Activated T-cell treated with anti-CD3 and anti-CD28 coated beads, Interleukin-2, amount 50 U/mL, for 72 hours (primary cell): ENCODE measurements around the gene USP13. TPM values are rescaled to one million over a fixed set of nuclear protein-coding genes. Genes with fewer than 3 reads are reported as not detected.
"Not testable (repeated sequence)": the region's sequence is repeated elsewhere in the genome, so short reads cannot be mapped to it uniquely, and the experiment has no call there.

ENCODE experiments used
- ATAC-seq, 2 donors: fragments of 150-1000 bp; cut with Tn5 transposase; replicated peaks in 1 of 2; 2 replicates each; pipeline ENCODE4 v1.10.0; 2021; ENCODE audit warnings: moderate library complexity in 2 of 2, mild to moderate bottlenecking in 1 of 2
- DNase-seq, 2 donors: peaks; one replicate each; pipeline ENCODE4 v3.0.0; 2021 to 2022; ENCODE audit warnings: mixed read lengths in 1 of 2
- H3K27ac Mint-ChIP-seq: one replicate; pipeline ENCODE4 v1.8.0; 2022; ENCODE audit warnings: mild to moderate bottlenecking, moderate library complexity, mixed read lengths
- H3K27me3 Mint-ChIP-seq: one replicate; pipeline ENCODE4 v1.8.0; 2022; ENCODE audit warnings: low read depth, mixed read lengths
- H3K36me3 Mint-ChIP-seq, 2 donors: one replicate each; pipeline ENCODE4 v1.8.0; 2022; ENCODE audit warnings: mixed read lengths in 2 of 2, mild to moderate bottlenecking in 1 of 2; ENCODE audit not compliant: insufficient read depth in 2 of 2
- H3K4me1 Mint-ChIP-seq: one replicate; pipeline ENCODE4 v1.8.0; 2022; ENCODE audit warnings: low read depth, mixed read lengths
- H3K4me3 Mint-ChIP-seq, 2 donors: one replicate each; pipeline ENCODE4 v1.8.0; 2022; ENCODE audit warnings: mild to moderate bottlenecking in 2 of 2, mixed read lengths in 2 of 2, moderate library complexity in 2 of 2
- H3K9me3 Mint-ChIP-seq, 2 donors: one replicate each; pipeline ENCODE4 v1.8.0; 2022; ENCODE audit warnings: mixed read lengths in 2 of 2
- total RNA-seq, 2 donors: library from RNA; stranded (reverse); gene quantifications; one replicate each; pipeline ENCODE4 v1.2.3, GENCODE V29; 2022

Gene USP13
- total RNA-seq, 2 donors from 2014 or later, result 8.1 to 12.4 TPM

GRCh38 chr3:179630753-179631451, 21.9 kb upstream of the USP13 start:
- Mint-ChIP-seq H3K36me3 (no peaks in the 10 kb centered on the region), H3K27me3 (no peaks in the 10 kb centered on the region), H3K4me1 (no peaks in the 10 kb centered on the region), H3K4me3 (no peak overlapping the region), H3K9me3 (no peaks in the 10 kb centered on the region), H3K27ac (no peak overlapping the region)
- DNase-seq, result no peak
- ATAC-seq, result peak in 1 of 2 donors; percentile 7

GRCh38 chr3:179640469-179640868, 12.4 kb upstream of the USP13 start:
- Mint-ChIP-seq H3K4me3 (no peak overlapping the region), H3K27me3 (no peaks in the 10 kb centered on the region), H3K27ac (no peak overlapping the region), H3K9me3 (no peaks in the 10 kb centered on the region), H3K36me3 (no peaks in the 10 kb centered on the region), H3K4me1 (peaks cover 14% of the 10 kb centered on the region)
- no peak for DNase-seq
- ATAC-seq, result no peak

DNA sequence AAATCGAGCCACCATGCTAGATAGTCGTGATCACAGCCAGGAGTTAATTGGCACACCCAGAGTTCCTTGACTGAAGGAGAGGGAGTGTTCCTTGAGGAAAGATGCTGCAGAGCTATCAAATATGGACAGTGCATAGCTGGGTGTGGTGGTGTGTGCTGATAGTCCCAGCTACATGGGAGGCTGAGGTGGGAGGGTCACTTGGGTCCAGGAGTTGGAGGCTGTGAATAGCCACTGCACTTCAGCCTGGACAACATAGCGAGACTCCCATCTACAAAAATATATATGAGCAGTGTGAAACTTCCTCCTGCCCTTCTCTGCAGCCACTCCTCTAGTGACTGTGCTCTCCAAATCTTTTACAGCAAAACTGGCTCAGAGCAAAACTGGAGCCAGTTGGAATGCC, 10.0 kb upstream of the USP13 start:
- Mint-ChIP-seq H3K27me3 (no peaks in the 10 kb centered on the region), H3K4me1 (peaks cover 14% of the 10 kb centered on the region), H3K9me3 (no peaks in the 10 kb centered on the region), H3K4me3 (no peak overlapping the region), H3K27ac (no peak overlapping the region), H3K36me3 (no peaks in the 10 kb centered on the region)
- no peak for ATAC-seq
- no peak for DNase-seq

GRCh38 chr3:179643837-179644236, 9.0 kb upstream of the USP13 start:
- ATAC-seq, H3K27me3 Mint-ChIP-seq, H3K27ac Mint-ChIP-seq: not testable (repeated sequence)

DNA sequence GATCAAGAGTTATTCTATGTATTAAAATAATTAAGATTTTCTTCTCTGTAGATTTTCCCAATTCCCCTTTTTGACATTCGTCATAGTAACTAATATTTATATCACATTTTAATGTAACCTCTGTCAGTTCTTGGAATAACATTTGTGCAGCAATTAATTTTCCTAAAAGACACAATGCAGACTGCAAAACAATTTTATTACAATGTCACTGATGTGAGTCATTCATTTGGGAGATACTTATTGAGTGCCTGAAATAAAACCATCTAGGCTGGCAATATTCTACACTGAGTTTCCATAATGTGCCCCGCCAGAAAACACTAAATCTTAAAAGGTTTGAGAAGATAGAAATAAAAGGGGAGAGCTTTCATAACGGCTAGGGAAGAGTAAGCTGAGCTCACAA, 6.7 kb upstream of the USP13 start:
- H3K4me3 Mint-ChIP-seq, result no peak overlapping the region
- no peaks in the 10 kb centered on the region for H3K9me3 Mint-ChIP-seq
- DNase-seq (no peak), ATAC-seq (no peak)
- H3K27me3 Mint-ChIP-seq, result no peaks in the 10 kb centered on the region
- H3K27ac Mint-ChIP-seq, result no peak overlapping the region
- H3K36me3 Mint-ChIP-seq, result no peaks in the 10 kb centered on the region
- H3K4me1 Mint-ChIP-seq, result peaks cover 14% of the 10 kb centered on the region

More at GRCh38 chr3:179643837-179644236, 9.0 kb upstream of the USP13 start:
- H3K9me3 Mint-ChIP-seq, H3K4me3 Mint-ChIP-seq, H3K36me3 Mint-ChIP-seq, DNase-seq: not testable (repeated sequence)
- H3K4me1 Mint-ChIP-seq, result peaks cover 14% of the 10 kb centered on the region

DNA sequence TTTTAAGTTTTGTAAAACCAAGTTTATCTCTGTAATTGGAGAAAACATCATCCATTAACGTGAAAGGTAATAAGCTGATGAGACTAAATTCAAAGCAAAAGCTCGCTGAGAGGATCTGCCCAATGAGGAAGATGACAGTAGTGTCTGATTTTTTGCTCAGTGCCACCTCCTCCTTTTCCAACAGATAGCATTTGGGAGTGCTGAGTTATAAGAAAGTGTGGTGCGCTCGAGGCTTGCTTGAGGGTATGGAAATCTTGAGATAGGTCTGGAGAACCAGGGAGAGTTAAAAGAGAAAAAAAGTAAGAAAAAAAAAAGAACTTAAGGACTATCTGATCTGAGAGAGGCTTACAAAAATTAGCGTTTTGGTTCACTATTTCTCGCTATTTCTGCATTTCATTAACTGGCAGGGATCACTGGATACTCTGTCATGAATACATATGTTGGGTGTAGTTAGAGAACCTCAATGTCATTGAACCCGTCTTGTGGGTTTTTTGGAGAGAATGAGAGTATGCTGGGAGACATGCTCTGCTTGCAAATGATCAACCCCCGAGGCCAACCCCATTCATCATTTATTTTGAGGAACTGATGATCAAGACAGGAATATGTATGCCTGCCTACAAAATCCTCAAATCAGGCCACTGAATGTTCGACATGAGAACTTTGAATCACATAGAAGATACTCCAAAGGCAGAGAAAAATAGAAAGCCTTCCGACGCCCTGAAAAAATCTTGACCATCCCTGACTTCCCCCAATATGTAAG, 973 bp upstream of the USP13 start:
- DNase-seq, result no peak
- H3K4me3 Mint-ChIP-seq, result peak overlapping the region; percentile 69 to 79
- H3K4me1 Mint-ChIP-seq, result peaks cover 26% of the 10 kb centered on the region
- ATAC-seq, result no peak
- peaks cover 11% of the 10 kb centered on the region for H3K27me3 Mint-ChIP-seq
- peaks cover 4 to 6% of the 10 kb centered on the region in 2 donors for H3K36me3 Mint-ChIP-seq
- H3K9me3 Mint-ChIP-seq, result no peaks in the 10 kb centered on the region
- peak overlapping the region; percentile 74 for H3K27ac Mint-ChIP-seq

DNA sequence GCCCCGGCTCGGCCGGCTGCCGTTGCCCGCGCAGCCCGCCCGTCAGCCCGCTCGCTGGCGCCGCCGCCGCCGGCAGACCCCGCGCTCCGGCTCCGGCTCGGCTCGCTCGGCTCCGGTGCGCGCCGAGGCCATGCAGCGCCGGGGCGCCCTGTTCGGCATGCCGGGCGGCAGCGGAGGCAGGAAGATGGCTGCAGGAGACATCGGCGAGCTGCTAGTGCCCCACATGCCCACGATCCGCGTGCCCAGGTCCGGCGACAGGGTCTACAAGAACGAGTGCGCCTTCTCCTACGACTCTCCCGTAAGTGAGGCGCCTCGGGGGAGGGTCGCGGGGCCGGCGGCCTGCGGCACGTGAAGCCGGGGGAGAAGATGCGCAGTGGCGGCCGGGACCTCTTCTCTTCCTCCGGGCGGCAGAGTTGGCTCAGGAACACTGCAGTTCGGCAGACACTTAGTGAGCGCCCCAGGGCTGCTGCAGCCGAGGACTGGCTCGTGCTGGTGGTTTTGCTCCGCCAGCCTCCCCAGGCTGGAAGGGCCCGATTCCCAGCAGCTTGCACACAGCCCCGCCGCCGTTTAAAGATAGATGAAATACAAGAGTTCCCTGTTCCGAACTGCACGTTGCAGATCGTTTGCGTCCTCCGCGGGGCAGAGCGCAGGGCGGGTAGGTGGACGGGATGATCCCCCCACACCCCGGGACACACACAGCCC, 407 bp downstream of the USP13 start:
- DNase-seq, result peak; percentile 65 to 66
- peaks cover 29% of the 10 kb centered on the region for H3K4me1 Mint-ChIP-seq
- H3K4me3 Mint-ChIP-seq, result peak overlapping the region; percentile 94 to 96
- peak; percentile 75 to 81 for ATAC-seq
- H3K27ac Mint-ChIP-seq, result peak overlapping the region; percentile 88
- no peaks in the 10 kb centered on the region for H3K9me3 Mint-ChIP-seq
- H3K27me3 Mint-ChIP-seq, result peaks cover 11% of the 10 kb centered on the region
- H3K36me3 Mint-ChIP-seq, result peaks cover 4 to 6% of the 10 kb centered on the region in 2 donors

- DNase-seq (no peak), ATAC-seq (no peak)
- Mint-ChIP-seq H3K4me1 (peaks cover 31% of the 10 kb centered on the region), H3K4me3 (peak overlapping the region; percentile 46 to 79), H3K36me3 (peaks cover 4 to 6% of the 10 kb centered on the region in 2 donors), H3K27ac (no peak overlapping the region), H3K9me3 (no peaks in the 10 kb centered on the region), H3K27me3 (peaks cover 11% of the 10 kb centered on the region)
These were observed 2.4 kb downstream of the USP13 start for GRCh38 chr3:179655236-179655635.

- Mint-ChIP-seq H3K9me3 (no peaks in the 10 kb centered on the region), H3K36me3 (peaks cover 2 to 4% of the 10 kb centered on the region in 2 donors), H3K4me1 (peaks cover 22% of the 10 kb centered on the region), H3K27me3 (no peaks in the 10 kb centered on the region), H3K4me3 (no peak overlapping the region), H3K27ac (no peak overlapping the region)
- no peak for ATAC-seq
- no peak for DNase-seq
These were observed 5.8 kb downstream of the USP13 start for GRCh38 chr3:179658606-179659005.

DNA sequence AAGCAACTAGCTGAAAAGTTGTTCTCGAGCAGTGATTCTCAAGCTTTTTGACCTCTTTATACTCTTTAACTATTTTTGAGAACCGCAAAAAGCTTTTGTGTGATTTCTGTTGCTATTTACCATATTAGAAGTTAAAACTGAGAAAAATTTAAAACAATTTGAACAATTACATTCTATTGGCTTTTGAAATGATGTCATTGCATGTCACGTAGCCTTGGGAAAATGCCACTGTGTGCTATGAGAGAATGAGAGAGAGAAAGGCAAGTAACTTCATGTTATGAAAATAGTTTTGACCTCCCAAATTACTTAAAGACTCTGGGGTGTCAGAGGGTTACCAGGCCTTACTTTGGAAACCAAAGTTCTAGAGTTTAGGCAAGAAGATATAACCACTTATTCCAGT, 8.0 kb downstream of the USP13 start:
- Mint-ChIP-seq H3K36me3 (no peaks in the 10 kb centered on the region), H3K4me1 (peaks cover 8% of the 10 kb centered on the region), H3K9me3 (no peaks in the 10 kb centered on the region), H3K27ac (no peak overlapping the region), H3K4me3 (no peak overlapping the region), H3K27me3 (no peaks in the 10 kb centered on the region)
- no peak for ATAC-seq
- DNase-seq, result no peak

DNA sequence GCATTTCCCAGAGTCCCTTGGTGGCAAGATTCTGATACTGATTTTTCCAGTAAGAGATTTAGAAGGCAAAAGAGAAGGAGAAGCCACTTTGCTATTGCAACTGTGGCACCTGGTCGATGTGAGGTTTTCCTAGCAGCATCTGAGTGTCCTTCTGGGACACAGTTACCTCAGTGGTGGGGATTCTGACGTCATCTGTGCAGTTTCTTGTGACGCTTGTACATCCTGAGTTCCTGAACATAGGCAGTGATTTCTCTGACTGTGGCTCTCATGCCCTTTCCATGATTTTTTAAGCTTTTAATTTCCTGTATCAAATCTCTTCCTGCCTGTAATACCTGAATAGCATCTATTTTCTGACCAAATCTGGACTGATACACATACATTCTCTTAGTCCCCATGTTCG, 8.9 kb downstream of the USP13 start:
- no peak overlapping the region for H3K27ac Mint-ChIP-seq
- DNase-seq (no peak), ATAC-seq (no peak)
- H3K36me3 Mint-ChIP-seq, result no peaks in the 10 kb centered on the region
- no peak overlapping the region for H3K4me3 Mint-ChIP-seq
- no peaks in the 10 kb centered on the region for H3K9me3 Mint-ChIP-seq
- H3K27me3 Mint-ChIP-seq, result no peaks in the 10 kb centered on the region
- H3K4me1 Mint-ChIP-seq, result peaks cover 10% of the 10 kb centered on the region

DNA sequence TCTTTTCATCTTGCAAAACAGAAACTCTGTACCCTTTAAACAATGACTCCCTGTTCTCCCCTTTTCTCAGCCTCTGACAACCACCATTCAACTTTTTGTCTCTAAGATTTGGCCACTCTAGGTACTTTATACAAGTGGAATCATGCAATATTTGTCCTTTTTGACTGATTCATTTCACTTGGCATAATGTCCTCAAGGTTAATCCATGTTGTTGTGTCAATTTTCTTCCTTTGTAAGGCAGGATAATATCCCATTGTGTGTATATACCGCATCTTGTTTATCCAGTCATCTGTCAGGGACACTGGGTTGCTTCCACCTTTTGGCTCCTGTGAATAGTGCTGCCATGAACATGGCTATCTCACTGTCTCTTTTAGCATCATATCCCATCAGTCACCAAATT, 10.3 kb downstream of the USP13 start:
- Mint-ChIP-seq H3K4me3 (no peak overlapping the region), H3K9me3 (no peaks in the 10 kb centered on the region), H3K4me1 (peaks cover 9% of the 10 kb centered on the region), H3K27me3 (no peaks in the 10 kb centered on the region), H3K36me3 (no peaks in the 10 kb centered on the region), H3K27ac (no peak overlapping the region)
- no peak for DNase-seq
- ATAC-seq, result no peak

DNA sequence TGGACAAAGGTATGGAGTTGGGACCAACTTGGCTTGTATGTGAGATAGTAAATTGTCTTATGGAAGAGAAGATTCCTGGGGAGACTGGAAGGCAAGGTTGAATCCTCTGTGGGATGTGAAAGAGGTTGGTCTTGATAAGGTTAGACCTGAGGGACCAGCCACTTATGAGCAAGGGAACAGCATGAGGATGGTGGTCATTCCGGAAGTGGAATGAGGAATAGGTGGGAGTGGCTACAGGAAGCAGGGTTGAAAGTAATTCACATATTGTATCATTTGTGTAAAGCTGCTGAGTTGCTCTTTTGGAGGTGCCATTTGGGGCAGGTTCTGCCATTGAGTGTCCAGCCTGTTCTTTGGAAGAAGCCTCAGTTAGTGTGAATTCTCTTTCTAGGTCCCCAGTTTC, 13.2 kb downstream of the USP13 start:
- H3K9me3 Mint-ChIP-seq, result no peaks in the 10 kb centered on the region
- no peaks in the 10 kb centered on the region for H3K36me3 Mint-ChIP-seq
- H3K4me3 Mint-ChIP-seq, result no peak overlapping the region
- no peak overlapping the region for H3K27ac Mint-ChIP-seq
- DNase-seq (no peak), ATAC-seq (no peak)
- peaks cover 5% of the 10 kb centered on the region for H3K4me1 Mint-ChIP-seq
- H3K27me3 Mint-ChIP-seq, result no peaks in the 10 kb centered on the region
